ENCODE data around the gene MAD1L1. TPM values are rescaled to one million over a fixed set of nuclear protein-coding genes. Genes with fewer than 3 reads are reported as not detected.
A peak's percentile ranks its signal among the peaks of the same experiment; 100 is the strongest.

Gene MAD1L1
- total RNA-seq, 1 experiment from 2014 or later, result 43.8 TPM

DNA sequence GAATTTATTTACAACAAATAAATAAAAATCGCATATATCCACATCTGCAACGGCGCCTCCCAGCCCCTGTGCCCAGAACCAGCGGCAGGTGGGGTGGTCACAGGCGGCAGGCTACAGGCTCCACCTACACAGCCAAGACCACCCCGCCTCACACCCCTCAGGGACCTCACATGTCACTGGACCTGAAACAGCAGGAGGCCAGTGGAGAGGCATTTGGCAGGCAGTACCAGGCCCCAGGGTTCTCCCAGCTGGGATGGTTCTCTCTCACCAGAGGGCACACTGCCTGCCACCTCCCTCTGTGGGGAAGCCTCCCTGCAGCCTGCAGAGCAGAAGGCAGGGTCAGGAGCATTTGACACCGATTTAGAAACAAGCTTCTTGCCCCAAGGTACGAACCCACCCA is 81.5 kb downstream of the MAD1L1 start (continued):
- TF ChIP-seq, protein P1, sequence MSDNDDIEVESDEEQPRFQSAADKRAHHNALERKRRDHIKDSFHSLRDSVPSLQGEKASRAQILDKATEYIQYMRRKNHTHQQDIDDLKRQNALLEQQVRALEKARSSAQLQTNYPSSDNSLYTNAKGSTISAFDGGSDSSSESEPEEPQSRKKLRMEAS (CRISPR knock-in tag; IDR thresholded peaks at IDR 0.05), result no peak
- TF ChIP-seq TEAD4 (CRISPR knock-in tag; IDR thresholded peaks at IDR 0.05) (no peak), OVOL2 (CRISPR knock-in tag; IDR thresholded peaks at IDR 0.05; ENCODE audit: borderline replicate concordance) (no peak), NR3C1 (CRISPR knock-in tag; conservative IDR thresholded peaks at IDR 0.05; ENCODE audit: low read depth) (no peak), MYBL2 (CRISPR knock-in tag; IDR thresholded peaks at IDR 0.05) (no peak), JUN (CRISPR knock-in tag; IDR thresholded peaks at IDR 0.05) (no peak)
- TF ChIP-seq, protein P2, sequence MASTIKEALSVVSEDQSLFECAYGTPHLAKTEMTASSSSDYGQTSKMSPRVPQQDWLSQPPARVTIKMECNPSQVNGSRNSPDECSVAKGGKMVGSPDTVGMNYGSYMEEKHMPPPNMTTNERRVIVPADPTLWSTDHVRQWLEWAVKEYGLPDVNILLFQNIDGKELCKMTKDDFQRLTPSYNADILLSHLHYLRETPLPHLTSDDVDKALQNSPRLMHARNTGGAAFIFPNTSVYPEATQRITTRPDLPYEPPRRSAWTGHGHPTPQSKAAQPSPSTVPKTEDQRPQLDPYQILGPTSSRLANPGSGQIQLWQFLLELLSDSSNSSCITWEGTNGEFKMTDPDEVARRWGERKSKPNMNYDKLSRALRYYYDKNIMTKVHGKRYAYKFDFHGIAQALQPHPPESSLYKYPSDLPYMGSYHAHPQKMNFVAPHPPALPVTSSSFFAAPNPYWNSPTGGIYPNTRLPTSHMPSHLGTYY (CRISPR knock-in tag; IDR thresholded peaks at IDR 0.05), result no peak

DNA sequence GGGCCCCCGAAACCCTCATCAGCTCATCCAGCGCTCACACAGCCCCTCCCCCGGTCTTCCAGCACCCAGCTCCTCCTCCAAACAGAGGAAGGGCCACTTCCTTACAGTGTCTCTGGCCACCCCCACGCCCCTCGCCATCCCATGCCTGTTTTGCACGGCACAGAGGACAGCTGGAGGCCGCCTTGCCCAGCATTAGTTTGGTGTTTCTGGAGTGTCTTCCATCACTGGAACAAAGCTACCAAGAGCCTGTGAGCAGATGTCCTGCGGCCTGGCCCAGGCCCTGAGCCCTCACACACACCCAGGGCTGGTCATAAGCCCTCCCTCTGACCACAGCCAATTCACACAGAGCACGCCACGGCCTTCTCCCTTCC is 82.3 kb downstream of the MAD1L1 start:
- POLR2A ChIA-PET, result no interaction called here
- Mint-ChIP-seq H3K4me3 (no peak overlapping the region), H3K36me3 (peaks cover 5% of the 10 kb centered on the region; the same call in 1 of the 2 replicates), H3K9me3 (no peaks in the 10 kb centered on the region), H3K4me1 (peaks cover 10% of the 10 kb centered on the region), H3K27ac (peak overlapping the region; percentile 92), H3K27me3 (ENCODE audit: low read depth) (no peaks in the 10 kb centered on the region)
- DNase-seq (ENCODE audit: low spot score), result no peak
- CTCF ChIA-PET, result interaction anchor here (1.3 kb wide), 1 partner anchor 196 kb away, joined by 3 read pairs; no protein-coding TSS in a partner anchor
- ATAC-seq, result no peak
- TF ChIP-seq CREM (CRISPR knock-in tag; IDR thresholded peaks at IDR 0.05) (no peak), SP1 (CRISPR knock-in tag; conservative IDR thresholded peaks at IDR 0.05) (no peak), TEAD1 (CRISPR knock-in tag; IDR thresholded peaks at IDR 0.05) (no peak), GRHL2 (CRISPR knock-in tag; IDR thresholded peaks at IDR 0.05; ENCODE audit: insufficient replicate concordance, severe bottlenecking) (no peak), GABPB1 (CRISPR knock-in tag; IDR thresholded peaks at IDR 0.05) (no peak)
- TF ChIP-seq, protein P3, sequence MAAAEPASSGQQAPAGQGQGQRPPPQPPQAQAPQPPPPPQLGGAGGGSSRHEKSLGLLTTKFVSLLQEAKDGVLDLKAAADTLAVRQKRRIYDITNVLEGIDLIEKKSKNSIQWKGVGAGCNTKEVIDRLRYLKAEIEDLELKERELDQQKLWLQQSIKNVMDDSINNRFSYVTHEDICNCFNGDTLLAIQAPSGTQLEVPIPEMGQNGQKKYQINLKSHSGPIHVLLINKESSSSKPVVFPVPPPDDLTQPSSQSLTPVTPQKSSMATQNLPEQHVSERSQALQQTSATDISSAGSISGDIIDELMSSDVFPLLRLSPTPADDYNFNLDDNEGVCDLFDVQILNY (CRISPR knock-in tag; IDR thresholded peaks at IDR 0.05), result no peak
- TF ChIP-seq, protein P4, sequence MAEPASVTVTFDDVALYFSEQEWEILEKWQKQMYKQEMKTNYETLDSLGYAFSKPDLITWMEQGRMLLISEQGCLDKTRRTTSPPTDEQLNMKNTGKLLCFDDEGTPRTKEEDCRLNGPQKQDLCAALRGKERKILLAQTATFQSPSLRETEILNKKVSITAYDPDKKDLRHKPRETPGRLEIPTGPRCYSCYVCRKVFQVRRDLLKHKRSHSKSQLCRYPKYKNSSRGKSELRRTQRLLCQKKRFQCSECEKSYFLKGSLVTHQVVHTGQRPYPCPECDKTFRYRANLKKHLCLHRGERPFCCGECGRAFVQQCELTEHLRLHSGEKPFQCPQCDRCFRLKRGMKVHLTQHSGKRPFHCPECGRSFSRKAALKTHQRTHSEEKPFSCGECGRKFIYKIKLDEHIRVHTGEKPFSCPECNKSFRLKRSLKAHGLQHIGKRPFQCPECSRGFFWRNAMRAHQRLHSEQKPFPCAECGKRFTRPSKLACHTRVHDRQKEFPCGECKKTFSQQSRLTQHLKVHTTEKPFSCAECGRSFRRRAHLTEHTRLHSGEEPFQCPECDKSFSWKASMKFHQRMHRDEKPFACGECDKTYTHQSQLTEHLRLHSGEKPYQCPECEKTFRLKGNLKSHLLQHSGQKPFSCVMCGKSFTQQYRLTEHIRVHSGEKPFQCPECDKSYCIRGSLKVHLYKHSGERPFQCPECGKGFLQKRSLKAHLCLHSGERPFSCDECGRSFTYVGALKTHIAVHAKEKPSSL (CRISPR knock-in tag; conservative IDR thresholded peaks at IDR 0.05), result no peak
- TF ChIP-seq, protein P5, sequence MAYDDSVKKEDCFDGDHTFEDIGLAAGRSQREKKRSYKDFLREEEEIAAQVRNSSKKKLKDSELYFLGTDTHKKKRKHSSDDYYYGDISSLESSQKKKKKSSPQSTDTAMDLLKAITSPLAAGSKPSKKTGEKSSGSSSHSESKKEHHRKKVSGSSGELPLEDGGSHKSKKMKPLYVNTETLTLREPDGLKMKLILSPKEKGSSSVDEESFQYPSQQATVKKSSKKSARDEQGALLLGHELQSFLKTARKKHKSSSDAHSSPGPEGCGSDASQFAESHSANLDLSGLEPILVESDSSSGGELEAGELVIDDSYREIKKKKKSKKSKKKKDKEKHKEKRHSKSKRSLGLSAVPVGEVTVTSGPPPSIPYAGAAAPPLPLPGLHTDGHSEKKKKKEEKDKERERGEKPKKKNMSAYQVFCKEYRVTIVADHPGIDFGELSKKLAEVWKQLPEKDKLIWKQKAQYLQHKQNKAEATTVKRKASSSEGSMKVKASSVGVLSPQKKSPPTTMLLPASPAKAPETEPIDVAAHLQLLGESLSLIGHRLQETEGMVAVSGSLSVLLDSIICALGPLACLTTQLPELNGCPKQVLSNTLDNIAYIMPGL (CRISPR knock-in tag; IDR thresholded peaks at IDR 0.05), result no peak
- TF ChIP-seq, protein P6, sequence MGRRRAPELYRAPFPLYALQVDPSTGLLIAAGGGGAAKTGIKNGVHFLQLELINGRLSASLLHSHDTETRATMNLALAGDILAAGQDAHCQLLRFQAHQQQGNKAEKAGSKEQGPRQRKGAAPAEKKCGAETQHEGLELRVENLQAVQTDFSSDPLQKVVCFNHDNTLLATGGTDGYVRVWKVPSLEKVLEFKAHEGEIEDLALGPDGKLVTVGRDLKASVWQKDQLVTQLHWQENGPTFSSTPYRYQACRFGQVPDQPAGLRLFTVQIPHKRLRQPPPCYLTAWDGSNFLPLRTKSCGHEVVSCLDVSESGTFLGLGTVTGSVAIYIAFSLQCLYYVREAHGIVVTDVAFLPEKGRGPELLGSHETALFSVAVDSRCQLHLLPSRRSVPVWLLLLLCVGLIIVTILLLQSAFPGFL (CRISPR knock-in tag; IDR thresholded peaks at IDR 0.05; ENCODE audit: borderline replicate concordance), result no peak
